B cell (primary cell): ENCODE data around the gene GAST.

Experiments
- EZH2 ChIP-seq: IDR thresholded peaks from 2 replicates; pipeline ENCODE4 v1.6.1; 2012; ENCODE audit warnings: borderline replicate concordance, low read depth, mild to moderate bottlenecking, moderate library complexity, low read length; ENCODE audit not compliant: insufficient read depth, poor library complexity, severe bottlenecking
- TF ChIP-seq, protein P1 (sequence below): fragments of 200-600 bp; IDR thresholded peaks from one replicate; pipeline ENCODE4 v1.8.0; 2022; ENCODE audit warnings: antibody characterized with exemption, mild to moderate bottlenecking

DNA sequence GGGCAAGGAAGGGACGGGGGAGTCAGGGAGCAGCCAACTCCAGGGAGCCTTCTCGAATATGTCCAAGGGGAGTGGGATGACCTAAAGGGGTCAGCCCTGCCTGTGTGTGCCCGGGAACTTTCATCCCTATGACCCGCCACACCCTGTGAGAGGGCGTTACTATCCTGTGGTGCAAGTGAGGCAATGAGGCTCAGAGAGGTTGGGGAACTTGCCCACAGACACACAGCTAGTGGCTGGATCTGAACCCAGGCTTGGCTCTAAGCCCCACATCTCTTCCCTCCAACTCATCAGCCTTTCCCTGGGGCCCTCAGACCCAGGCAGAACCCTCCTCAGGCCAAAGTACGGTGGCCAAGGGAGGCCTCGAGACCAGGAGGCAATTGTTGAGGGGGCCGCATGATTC is 51.2 kb downstream of the GAST start:
- TF ChIP-seq, protein P1, sequence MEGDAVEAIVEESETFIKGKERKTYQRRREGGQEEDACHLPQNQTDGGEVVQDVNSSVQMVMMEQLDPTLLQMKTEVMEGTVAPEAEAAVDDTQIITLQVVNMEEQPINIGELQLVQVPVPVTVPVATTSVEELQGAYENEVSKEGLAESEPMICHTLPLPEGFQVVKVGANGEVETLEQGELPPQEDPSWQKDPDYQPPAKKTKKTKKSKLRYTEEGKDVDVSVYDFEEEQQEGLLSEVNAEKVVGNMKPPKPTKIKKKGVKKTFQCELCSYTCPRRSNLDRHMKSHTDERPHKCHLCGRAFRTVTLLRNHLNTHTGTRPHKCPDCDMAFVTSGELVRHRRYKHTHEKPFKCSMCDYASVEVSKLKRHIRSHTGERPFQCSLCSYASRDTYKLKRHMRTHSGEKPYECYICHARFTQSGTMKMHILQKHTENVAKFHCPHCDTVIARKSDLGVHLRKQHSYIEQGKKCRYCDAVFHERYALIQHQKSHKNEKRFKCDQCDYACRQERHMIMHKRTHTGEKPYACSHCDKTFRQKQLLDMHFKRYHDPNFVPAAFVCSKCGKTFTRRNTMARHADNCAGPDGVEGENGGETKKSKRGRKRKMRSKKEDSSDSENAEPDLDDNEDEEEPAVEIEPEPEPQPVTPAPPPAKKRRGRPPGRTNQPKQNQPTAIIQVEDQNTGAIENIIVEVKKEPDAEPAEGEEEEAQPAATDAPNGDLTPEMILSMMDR: no peak
- TF ChIP-seq EZH2: no peak
